SKM-1 (cell line): ENCODE measurements around the gene IL25.
"Not testable (repeated sequence)": the region's sequence is repeated elsewhere in the genome, so short reads cannot be mapped to it uniquely, and the experiment has no call there.

Source experiments
- DNase-seq: peaks from one replicate; lab custom pipeline; 2025; ENCODE audit not compliant: unreplicated experiment; lab: John Stamatoyannopoulos, UW

The IL25 gene

GRCh38 chr14:23372509-23372908, at the start of gene IL25:
Gene IL25, plus strand, starts transcription at chr14:23372809.
- DNase-seq = no peak

GRCh38 chr14:23323838-23324454, 48.7 kb upstream of the IL25 start:
- DNase-seq = no peak

- no peak for DNase-seq
Measured at GRCh38 chr14:23324455-23324846, 48.2 kb upstream of the IL25 start.

GRCh38 chr14:23324993-23325392, 47.6 kb upstream of the IL25 start:
- DNase-seq = no peak

- not testable (repeated sequence) for DNase-seq
Measured at GRCh38 chr14:23325746-23326145, 46.9 kb upstream of the IL25 start.

- no peak for DNase-seq
Measured at GRCh38 chr14:23326491-23327332, 45.9 kb upstream of the IL25 start.

- peak; percentile 12 for DNase-seq
Measured at GRCh38 chr14:23327947-23328744, 44.5 kb upstream of the IL25 start.

- no peak for DNase-seq
Measured at GRCh38 chr14:23335623-23336022, 37.0 kb upstream of the IL25 start.

- no peak for DNase-seq
Measured at GRCh38 chr14:23339506-23340268, 32.9 kb upstream of the IL25 start.

GRCh38 chr14:23344481-23344880, 28.1 kb upstream of the IL25 start:
- DNase-seq = no peak

GRCh38 chr14:23345987-23346692, 26.5 kb upstream of the IL25 start:
- DNase-seq = no peak

- DNase-seq = no peak
Measured at GRCh38 chr14:23346693-23347405, 25.8 kb upstream of the IL25 start.

GRCh38 chr14:23347406-23348296, 25.0 kb upstream of the IL25 start:
- DNase-seq = no peak

GRCh38 chr14:23348297-23348655, 24.3 kb upstream of the IL25 start:
- no peak for DNase-seq

- DNase-seq = no peak
Measured at GRCh38 chr14:23349156-23349845, 23.3 kb upstream of the IL25 start.

- DNase-seq = no peak
Measured at GRCh38 chr14:23351681-23352505, 20.7 kb upstream of the IL25 start.
